Non-pigmented ciliary epithelial cell (primary cell): Measurements from ENCODE around the gene CPN1.

Source experiments
- DNase-seq: peaks from one replicate; pipeline ENCODE4 v3.0.0-alpha.2; 2010; ENCODE audit warnings: low read depth

Gene CPN1

DNA sequence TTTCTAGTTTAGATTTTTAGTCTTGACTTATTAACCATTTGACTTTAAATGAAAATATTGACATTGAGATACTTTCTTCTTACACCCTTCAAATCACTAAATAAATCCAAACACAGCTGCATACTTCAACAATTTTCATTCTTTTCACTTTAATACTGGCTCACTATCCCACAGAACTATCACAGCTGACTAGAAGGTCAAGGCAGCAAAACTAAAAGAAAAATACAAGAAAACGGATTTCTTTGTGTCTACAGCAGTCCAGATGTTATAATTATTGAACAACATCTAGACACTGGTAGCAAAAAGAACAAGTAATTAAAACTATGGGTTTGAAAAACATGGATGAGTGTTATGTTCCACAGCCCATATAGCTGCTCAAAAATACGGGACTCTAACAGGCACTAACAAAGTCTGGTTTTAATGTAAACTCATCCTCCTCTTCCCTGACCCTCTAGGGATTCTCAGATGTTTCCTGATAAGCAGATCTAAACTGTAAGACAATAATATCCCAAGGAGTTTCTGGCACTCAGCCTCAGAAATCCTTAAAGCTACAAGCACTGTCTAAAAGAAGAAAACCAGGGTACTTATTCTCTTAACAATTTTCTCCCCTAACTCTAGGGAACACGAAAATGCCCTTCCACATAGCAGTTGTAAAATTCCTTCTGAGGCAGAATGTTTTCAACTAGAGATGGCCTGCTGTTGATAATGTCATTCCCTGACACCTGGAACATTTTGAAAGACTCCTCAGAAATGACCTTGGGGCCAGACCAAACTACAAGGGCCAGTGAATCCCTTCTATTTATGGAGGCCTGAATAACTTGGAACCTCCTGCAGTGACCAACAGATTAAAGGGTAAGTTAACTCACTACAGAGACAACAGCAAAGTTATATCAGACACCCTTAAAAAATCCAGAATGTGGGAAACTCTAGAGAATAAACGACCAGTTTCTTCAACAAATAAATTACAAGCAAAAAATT lies 84.7 kb downstream of the CPN1 start:
- no peak for DNase-seq

DNA sequence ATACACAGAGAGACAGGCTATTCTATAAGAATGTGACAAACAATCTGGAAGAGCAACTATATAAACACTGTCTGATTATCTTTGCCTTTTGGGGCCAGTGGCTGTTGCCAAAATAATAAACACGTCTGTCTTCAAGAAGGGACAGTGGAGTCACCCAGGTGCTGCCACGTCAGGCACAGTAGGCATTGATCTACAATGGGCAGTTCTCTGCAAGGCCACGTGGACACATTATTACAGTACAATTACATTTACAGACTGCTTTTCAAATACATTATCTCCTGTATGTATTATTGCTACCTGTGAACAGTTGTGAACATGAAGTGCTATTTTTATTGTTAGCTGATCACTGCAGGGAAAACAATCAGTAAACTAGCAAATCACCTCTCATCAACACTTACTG lies 86.0 kb downstream of the CPN1 start:
- no peak for DNase-seq

DNA sequence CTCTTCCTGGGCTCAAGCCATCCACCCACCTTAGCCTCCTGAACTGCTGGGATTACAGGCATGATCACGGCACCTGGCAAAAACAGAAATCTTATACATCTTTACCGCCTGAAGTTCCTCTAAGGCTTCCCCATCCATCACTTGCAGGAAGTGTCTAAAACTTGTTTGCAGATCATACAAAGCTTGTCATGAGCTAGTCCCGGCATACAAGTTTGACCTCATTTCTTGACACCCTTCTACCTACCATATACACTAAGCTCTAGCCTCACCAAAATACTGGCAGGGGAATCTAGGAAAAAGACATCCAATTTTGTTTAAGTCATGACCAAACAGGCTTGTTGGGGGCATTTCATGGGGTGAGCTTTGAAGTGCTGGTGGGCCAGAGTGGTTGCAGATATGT lies 86.4 kb downstream of the CPN1 start:
- no peak for DNase-seq

DNA sequence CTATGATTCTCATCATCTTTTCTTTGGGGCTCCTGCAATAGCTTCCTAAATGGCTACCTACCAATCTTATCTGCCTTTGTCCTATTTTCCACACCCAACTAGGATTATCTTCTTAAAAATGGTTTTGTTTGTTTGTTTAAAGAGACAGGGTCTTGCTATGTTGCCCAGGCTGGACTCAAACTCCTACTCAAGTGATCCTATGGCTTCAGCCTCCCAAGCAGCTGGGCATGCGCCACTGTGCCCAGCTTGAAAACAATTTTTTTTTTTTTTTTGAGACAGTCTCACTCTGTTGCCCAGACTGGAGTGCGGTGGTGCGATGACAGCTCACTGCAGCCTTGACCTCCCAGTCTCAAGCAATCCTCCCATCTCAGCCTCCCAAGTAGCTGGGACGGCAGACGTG lies 86.9 kb downstream of the CPN1 start:
- DNase-seq, result no peak

DNA sequence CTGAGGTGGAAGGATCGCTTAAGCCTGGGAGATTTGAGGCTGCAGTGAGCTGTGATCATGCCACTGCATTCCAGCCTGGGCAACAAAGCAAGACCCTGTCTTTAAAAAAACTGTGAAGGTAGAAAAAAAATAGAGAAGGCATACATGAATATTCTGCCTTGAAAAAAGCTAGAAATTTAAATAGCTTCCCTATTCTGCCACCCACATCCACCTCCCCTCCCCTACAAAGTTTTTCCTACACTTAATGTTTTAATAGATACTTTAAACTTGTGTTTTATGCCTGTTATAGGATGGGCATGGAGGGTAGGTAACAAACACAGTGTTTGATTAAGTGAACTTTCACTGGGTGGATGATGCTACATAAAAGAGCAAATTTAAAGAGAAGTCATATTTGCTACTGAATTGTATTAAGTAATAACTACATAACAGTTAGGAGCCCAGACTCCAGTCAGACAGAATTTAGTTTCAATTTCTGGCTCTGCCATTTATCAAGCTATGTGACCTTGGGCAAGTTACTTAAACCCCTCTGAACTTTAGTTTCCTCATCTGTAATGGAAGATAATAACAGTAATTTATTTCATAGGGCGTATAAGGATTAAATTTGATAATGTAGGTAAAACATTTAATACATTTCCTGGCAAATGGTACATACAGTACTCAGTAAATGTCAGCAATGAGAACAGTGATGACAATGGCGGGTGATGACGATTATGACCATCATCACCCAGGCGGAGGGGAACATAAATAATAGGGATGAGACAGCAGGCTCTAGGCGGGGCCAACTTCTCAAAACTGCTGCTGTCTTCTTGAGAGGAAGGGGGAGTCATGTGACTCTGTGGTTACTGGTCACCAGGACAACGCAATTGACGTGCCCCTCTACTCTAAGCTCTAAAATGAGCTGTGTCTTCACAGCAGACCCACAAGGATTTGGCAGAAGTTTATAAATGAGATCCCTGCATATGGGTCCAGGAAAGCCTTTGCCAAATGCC lies 87.7 kb downstream of the CPN1 start:
- DNase-seq, result peak; percentile 77
